AG04450 (cell line): ENCODE measurements around the gene ADSS1. TPM values are rescaled to one million over a fixed set of nuclear protein-coding genes. Genes with fewer than 3 reads are reported as not detected.

Experiments
- CTCF ChIA-PET: fragments of 300-600, 350-600 bp; formaldehyde crosslinking; extraction: SDS; loops from one replicate; lab custom pipeline; 2022; ENCODE audit warnings: antibody characterized with exemption, inconsistent platforms; lab: Charles Lee
- POLR2A ChIA-PET: fragments of 350-600 bp; formaldehyde crosslinking; extraction: SDS; loops from one replicate; lab custom pipeline; 2021; ENCODE audit warnings: antibody characterized with exemption, inconsistent platforms; lab: Yijun Ruan, JAX
- DNase-seq: peaks from one replicate; pipeline ENCODE4 v3.0.0-alpha.2; 2011; ENCODE audit warnings: low read depth, low spot score
- H3K27ac ChIP-seq: one replicate; pipeline ENCODE4 v1.5.1; 2012; ENCODE audit warnings: low read depth, low read length, control low read depth
- H3K27me3 ChIP-seq: one replicate; pipeline ENCODE4 v1.6.0; 2012; ENCODE audit warnings: low read length; ENCODE audit not compliant: control insufficient read depth, insufficient read depth
- H3K4me3 ChIP-seq: 2 replicates; pipeline ENCODE4 v1.5.1; 2011; ENCODE audit warnings: mild to moderate bottlenecking, low read depth, low read length, control low read depth
- H3K9me3 ChIP-seq: 2 replicates; pipeline ENCODE4 v1.5.1; 2012; ENCODE audit warnings: low read length; ENCODE audit not compliant: control insufficient read depth, insufficient read depth
- polyA plus RNA-seq: library from polyadenylated mRNA; depleted of rRNA; stranded (reverse); fragments of >200 nt; gene quantifications from 2 replicates; pipeline ENCODE4 v1.2.3, GENCODE V29; 2011
- TF ChIP-seq, protein P1 (sequence below): IDR thresholded peaks from 2 replicates; pipeline ENCODE4 v1.5.1; 2011; ENCODE audit warnings: low read depth, low read length, control low read depth, inconsistent platforms

ADSS1 gene
- polyA plus RNA-seq, 1 experiment, result 2.8 TPM

DNA sequence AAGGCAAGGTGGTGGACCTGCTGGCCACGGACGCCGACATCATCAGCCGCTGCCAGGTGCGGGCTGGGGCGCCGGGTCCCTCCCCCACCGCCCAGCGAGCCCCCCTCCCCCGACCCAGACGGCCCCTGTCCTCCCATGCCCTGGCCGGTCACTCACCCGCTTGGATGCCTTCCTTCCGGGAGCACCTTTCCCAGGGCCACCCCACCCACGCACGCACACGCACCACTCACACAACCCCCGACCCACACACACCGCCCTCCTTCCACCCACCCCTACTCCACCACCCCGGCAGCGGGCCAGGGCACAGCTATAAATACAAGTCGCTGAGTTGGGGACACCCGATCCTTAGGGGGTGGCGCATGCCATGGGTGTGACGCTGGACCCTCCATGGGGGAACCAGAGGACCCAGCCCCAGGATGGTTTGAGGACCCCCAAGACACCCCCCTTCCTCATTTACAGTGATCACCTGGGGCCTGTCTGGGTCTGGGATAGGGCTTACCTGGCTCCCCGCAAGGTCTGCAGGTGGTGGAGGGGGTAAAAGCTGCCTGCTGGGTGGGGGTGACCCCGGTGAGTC, 465 bp downstream of the ADSS1 start:
- CTCF ChIA-PET, result interaction anchor here (0.6 to 1.7 kb wide), 3 partner anchors 9 to 34 kb away, joined by 3 to 5 read pairs (median 4); no protein-coding TSS in a partner anchor
- TF ChIP-seq, protein P1, sequence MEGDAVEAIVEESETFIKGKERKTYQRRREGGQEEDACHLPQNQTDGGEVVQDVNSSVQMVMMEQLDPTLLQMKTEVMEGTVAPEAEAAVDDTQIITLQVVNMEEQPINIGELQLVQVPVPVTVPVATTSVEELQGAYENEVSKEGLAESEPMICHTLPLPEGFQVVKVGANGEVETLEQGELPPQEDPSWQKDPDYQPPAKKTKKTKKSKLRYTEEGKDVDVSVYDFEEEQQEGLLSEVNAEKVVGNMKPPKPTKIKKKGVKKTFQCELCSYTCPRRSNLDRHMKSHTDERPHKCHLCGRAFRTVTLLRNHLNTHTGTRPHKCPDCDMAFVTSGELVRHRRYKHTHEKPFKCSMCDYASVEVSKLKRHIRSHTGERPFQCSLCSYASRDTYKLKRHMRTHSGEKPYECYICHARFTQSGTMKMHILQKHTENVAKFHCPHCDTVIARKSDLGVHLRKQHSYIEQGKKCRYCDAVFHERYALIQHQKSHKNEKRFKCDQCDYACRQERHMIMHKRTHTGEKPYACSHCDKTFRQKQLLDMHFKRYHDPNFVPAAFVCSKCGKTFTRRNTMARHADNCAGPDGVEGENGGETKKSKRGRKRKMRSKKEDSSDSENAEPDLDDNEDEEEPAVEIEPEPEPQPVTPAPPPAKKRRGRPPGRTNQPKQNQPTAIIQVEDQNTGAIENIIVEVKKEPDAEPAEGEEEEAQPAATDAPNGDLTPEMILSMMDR, result no peak
- Histone ChIP-seq H3K9me3 (no peaks in the 10 kb centered on the region; the same call in 1 of the 2 replicates), H3K4me3 (peak overlapping the region; percentile 58), H3K27ac (no peak overlapping the region), H3K27me3 (peaks cover 6% of the 10 kb centered on the region)
- POLR2A ChIA-PET, result interaction anchor here (1.2 to 3.1 kb wide), 2 partner anchors 29 to 44 kb away, joined by 3 to 16 read pairs; partner anchors contain the start of gene SIVA1
- no peak for DNase-seq

GRCh38 chr14:104724981-104725771, 1.1 kb downstream of the ADSS1 start:
- Histone ChIP-seq H3K27me3 (peaks cover 6% of the 10 kb centered on the region), H3K27ac (no peak overlapping the region), H3K9me3 (no peaks in the 10 kb centered on the region; the same call in 1 of the 2 replicates), H3K4me3 (peak overlapping the region; percentile 58)
- ChIA-PET CTCF (interaction anchor here (0.6 to 0.9 kb wide), 2 partner anchors 25 to 29 kb away, joined by 3 read pairs; no protein-coding TSS in a partner anchor), POLR2A (interaction anchor here (0.6 to 3.1 kb wide), 4 partner anchors 11 to 54 kb away, joined by 3 to 16 read pairs (median 5); partner anchors contain the start of gene SIVA1)
- TF ChIP-seq, protein P1, result peak; percentile 43
- no peak for DNase-seq

- no peak overlapping the region for H3K4me3 ChIP-seq
- no peak overlapping the region for H3K27ac ChIP-seq
- peaks cover 6% of the 10 kb centered on the region for H3K27me3 ChIP-seq
- TF ChIP-seq, protein P1, result no peak
- ChIA-PET POLR2A (interaction anchor here (1.3 to 3.1 kb wide), 2 partner anchors 11 to 27 kb away, joined by 5 to 16 read pairs; partner anchors contain the start of gene SIVA1), CTCF (interaction anchor here (0.5 to 0.9 kb wide), 2 partner anchors 25 to 53 kb away, joined by 3 to 4 read pairs; no protein-coding TSS in a partner anchor)
- H3K9me3 ChIP-seq, result no peaks in the 10 kb centered on the region; the same call in 1 of the 2 replicates
- DNase-seq, result no peak
These were observed 1.9 kb downstream of the ADSS1 start for GRCh38 chr14:104725772-104726548.

- ChIA-PET POLR2A (interaction anchor here (1.5 to 3.1 kb wide), 2 partner anchors 26 to 46 kb away, joined by 3 to 16 read pairs; partner anchors contain the start of gene SIVA1), CTCF (no interaction called here)
- TF ChIP-seq, protein P1, result 0 out of 2 replicates have a peak, but pooled peaks have one; percentile 19
- Histone ChIP-seq H3K27ac (no peak overlapping the region), H3K9me3 (no peaks in the 10 kb centered on the region; the same call in 1 of the 2 replicates), H3K4me3 (no peak overlapping the region), H3K27me3 (peaks cover 6% of the 10 kb centered on the region)
- DNase-seq, result no peak
These were observed 2.8 kb downstream of the ADSS1 start for GRCh38 chr14:104726600-104727451.
